GM21576 (cell line): ENCODE results near the gene C1orf210.
A peak's percentile ranks its signal among the peaks of the same experiment; 100 is the strongest.

Experiments
- ATAC-seq: cut with Tn5 transposase; IDR thresholded peaks from one replicate; pipeline ENCODE4 v1.9.1; 2021; ENCODE audit warnings: mild to moderate bottlenecking, moderate library complexity; ENCODE audit not compliant: unreplicated experiment

Gene C1orf210

GRCh38 chr1:43253876-43254275 lies 31.5 kb downstream of the C1orf210 start:
- ATAC-seq = no peak

- no peak for ATAC-seq
These were observed 32.2 kb downstream of the C1orf210 start for GRCh38 chr1:43253173-43253572.

- no peak for ATAC-seq
These were observed 33.2 kb downstream of the C1orf210 start for GRCh38 chr1:43252225-43252624.

GRCh38 chr1:43251024-43251423 lies 34.4 kb downstream of the C1orf210 start:
- ATAC-seq = no peak

- no peak for ATAC-seq
These were observed 35.0 kb downstream of the C1orf210 start for GRCh38 chr1:43250351-43250761.

GRCh38 chr1:43247256-43247921 lies 38.0 kb downstream of the C1orf210 start:
- no peak for ATAC-seq

GRCh38 chr1:43246466-43247213 lies 38.7 kb downstream of the C1orf210 start:
- ATAC-seq = no peak

GRCh38 chr1:43243299-43243698 lies 42.1 kb downstream of the C1orf210 start:
- ATAC-seq = no peak

- no peak for ATAC-seq
These were observed 44.0 kb downstream of the C1orf210 start for GRCh38 chr1:43241413-43241836.

- peak; percentile 83 for ATAC-seq
These were observed 45.9 kb downstream of the C1orf210 start for GRCh38 chr1:43239484-43239883.

- ATAC-seq = no peak
These were observed 46.4 kb downstream of the C1orf210 start for GRCh38 chr1:43238991-43239469.

GRCh38 chr1:43238085-43238484 lies 47.3 kb downstream of the C1orf210 start:
- ATAC-seq = no peak

- no peak for ATAC-seq
These were observed 48.3 kb downstream of the C1orf210 start for GRCh38 chr1:43237121-43237520.

GRCh38 chr1:43235451-43236121 lies 49.8 kb downstream of the C1orf210 start:
- no peak for ATAC-seq

- no peak for ATAC-seq
These were observed 50.3 kb downstream of the C1orf210 start for GRCh38 chr1:43235040-43235439.

- no peak for ATAC-seq
These were observed 51.1 kb downstream of the C1orf210 start for GRCh38 chr1:43234267-43234666.

GRCh38 chr1:43233631-43234030 lies 51.8 kb downstream of the C1orf210 start:
- ATAC-seq = no peak

GRCh38 chr1:43232482-43232881 lies 52.9 kb downstream of the C1orf210 start:
- ATAC-seq = no peak

- ATAC-seq = no peak
These were observed 53.3 kb downstream of the C1orf210 start for GRCh38 chr1:43232074-43232473.
